SK-N-MC (cell line): ENCODE measurements around the gene GABRP.

Experiments
- DNase-seq: peaks from one replicate; pipeline ENCODE4 v3.0.0-alpha.2; 2011; ENCODE audit warnings: low read depth, low spot score
- H3K27ac ChIP-seq: fragments of 200-600 bp; sonication (generic); 2 replicates; pipeline ENCODE4 v1.5.1; 2016; ENCODE audit warnings: mixed run types
- H3K36me3 ChIP-seq: fragments of 200-600 bp; sonication (generic); 2 replicates; pipeline ENCODE4 v1.6.1; 2017; ENCODE audit warnings: antibody characterized with exemption, low read length, mixed read lengths; ENCODE audit not compliant: insufficient read depth
- H3K4me3 ChIP-seq: fragments of 200-600 bp; sonication (generic); 2 replicates; pipeline ENCODE4 v1.5.1; 2016
- H3K9ac ChIP-seq: fragments of 200-600 bp; sonication (generic); 2 replicates; pipeline ENCODE4 v1.8.0; 2017; ENCODE audit warnings: mixed run types, mixed read lengths; ENCODE audit not compliant: insufficient read length
- H3K9me3 ChIP-seq: fragments of 200-600 bp; sonication (generic); 2 replicates; pipeline ENCODE4 v1.6.1; 2017; ENCODE audit warnings: low read depth, mild to moderate bottlenecking, antibody characterized with exemption, low read length, moderate library complexity, mixed read lengths
- EZH2 ChIP-seq: fragments of 200-600 bp; sonication (generic); IDR thresholded peaks from one replicate; pipeline ENCODE4 v1.6.1; 2017; ENCODE audit warnings: antibody characterized with exemption
- FOXP2 ChIP-seq: optimal IDR thresholded peaks from 2 replicates; pipeline ENCODE3; 2011; ENCODE audit warnings: mild to moderate bottlenecking, moderate library complexity; ENCODE audit not compliant: insufficient read depth; ENCODE audit errors: extremely low read length, control extremely low read depth
- POLR2AphosphoS5 ChIP-seq: IDR thresholded peaks from 2 replicates; pipeline ENCODE4 v1.6.1; 2012; ENCODE audit warnings: mild to moderate bottlenecking, low read depth, low read length, borderline replicate concordance

Gene GABRP, protein sequence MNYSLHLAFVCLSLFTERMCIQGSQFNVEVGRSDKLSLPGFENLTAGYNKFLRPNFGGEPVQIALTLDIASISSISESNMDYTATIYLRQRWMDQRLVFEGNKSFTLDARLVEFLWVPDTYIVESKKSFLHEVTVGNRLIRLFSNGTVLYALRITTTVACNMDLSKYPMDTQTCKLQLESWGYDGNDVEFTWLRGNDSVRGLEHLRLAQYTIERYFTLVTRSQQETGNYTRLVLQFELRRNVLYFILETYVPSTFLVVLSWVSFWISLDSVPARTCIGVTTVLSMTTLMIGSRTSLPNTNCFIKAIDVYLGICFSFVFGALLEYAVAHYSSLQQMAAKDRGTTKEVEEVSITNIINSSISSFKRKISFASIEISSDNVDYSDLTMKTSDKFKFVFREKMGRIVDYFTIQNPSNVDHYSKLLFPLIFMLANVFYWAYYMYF

DNA sequence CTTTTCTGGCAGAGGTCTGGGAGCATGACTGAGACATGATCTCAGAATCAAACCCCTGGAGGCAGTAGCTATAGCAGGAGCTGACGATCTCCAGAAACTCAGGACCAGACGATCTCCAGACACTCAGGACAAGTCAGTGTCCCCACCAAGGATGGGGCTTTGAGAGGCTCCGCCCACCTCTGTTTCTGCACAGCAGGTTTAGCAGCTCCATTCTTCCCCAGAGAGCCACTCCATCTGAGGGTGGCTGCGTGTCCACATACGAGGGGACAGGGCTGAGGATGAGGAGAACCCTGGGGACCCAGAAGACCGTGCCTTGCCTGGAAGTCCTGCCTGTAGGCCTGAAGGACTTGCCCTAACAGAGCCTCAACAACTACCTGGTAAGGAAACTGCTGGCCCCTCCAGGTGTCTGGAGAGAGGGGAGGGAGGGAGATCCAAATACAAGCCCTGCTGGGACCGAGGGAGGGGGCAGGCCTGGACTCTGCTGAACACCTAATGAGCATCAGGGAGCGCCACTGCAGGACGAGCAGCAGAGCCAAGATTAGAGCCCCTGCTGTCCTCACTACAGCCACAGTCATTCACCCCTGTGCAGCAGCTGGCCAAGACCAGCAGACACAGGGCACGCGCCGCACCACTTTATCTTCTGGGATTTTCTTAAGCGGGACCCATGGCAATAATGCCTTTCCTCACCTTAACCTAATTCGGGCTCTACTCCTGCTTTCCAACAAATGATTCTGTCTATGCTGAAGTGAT is at the start of gene GABRP:
TSS of gene GABRP (plus strand) at position 228 of the 750 bp plus-strand sequence. CDS start 4,891 bp downstream, outside the sequence.
- Histone ChIP-seq H3K36me3 (no peaks in the 10 kb centered on the region), H3K9ac (no peak within 1 kb of the TSS), H3K27ac (no peak within 1 kb of the TSS), H3K4me3 (no peak within 1 kb of the TSS), H3K9me3 (no peaks in the 10 kb centered on the region)
- DNase-seq = no peak
- TF ChIP-seq FOXP2 (no peak), EZH2 (no peak), POLR2AphosphoS5 (no peak)

DNA sequence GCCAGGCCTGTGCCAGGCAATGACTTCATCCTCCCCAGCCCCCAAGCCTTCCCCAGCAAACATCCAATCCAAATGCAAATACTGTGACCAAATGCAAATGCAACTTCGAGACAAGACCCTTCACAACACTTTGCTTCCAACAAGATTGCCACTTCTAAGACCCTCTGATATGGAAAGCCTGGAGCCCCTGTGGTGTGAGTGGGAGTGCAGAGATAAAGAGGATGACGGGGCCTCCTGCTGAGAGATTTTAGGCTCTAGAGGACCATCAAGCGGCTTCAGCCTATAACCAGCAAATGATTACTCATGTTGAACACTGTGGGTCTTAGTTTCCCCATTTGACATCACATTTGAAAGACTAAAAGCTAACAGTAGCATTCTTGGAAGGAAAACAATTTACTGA is 46.6 kb upstream of the GABRP start:
- H3K27ac ChIP-seq = no peak overlapping the region
- DNase-seq = no peak
- no peak overlapping the region for H3K9ac ChIP-seq
- H3K36me3 ChIP-seq = no peaks in the 10 kb centered on the region
- no peaks in the 10 kb centered on the region for H3K9me3 ChIP-seq
- H3K4me3 ChIP-seq = no peak overlapping the region
- TF ChIP-seq FOXP2 (no peak), POLR2AphosphoS5 (no peak), EZH2 (no peak)

DNA sequence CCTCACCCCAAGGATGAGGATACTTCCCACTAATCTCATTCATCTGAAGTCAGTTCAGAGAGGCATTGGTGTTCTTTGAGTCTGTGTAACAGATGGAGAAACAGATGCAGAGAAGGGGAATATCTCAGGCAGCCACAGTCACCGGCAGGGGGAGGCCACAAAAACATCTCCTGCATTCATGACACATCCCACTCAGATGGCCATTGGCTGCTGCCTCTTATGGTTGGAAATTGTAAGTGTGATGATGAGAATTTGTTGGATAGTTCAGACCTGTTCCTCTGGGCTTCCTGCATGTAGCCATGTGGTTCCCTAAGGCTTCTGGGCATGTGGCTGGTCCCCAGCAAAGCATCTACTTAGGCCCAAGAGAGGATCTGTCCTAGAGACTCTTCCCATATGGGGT is 45.9 kb upstream of the GABRP start:
- H3K36me3 ChIP-seq = no peaks in the 10 kb centered on the region
- no peak for TF ChIP-seq EZH2
- TF ChIP-seq POLR2AphosphoS5 = no peak
- no peak for TF ChIP-seq FOXP2
- no peak overlapping the region for H3K27ac ChIP-seq

DNA sequence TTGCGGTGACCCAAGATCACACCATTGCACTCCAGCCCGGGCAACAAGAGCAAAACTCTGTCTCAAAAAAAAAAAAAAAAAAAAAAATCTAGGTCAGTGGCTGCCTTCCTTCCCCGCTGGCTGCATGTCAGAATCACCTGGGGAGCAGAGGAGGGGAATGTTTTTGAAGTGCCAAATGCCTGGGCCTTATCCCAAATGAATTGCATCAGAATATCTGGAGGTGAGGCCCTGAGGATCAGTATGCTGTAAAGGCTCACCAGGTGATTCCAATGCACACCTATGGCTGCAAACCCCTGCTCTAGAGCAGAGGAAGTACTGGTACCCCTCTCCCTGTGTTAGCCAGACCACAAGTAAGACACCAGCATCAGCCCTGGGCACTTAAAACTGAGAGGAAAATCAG is 44.7 kb upstream of the GABRP start:
- Histone ChIP-seq H3K9ac (no peak overlapping the region), H3K4me3 (no peak overlapping the region), H3K27ac (no peak overlapping the region), H3K9me3 (no peaks in the 10 kb centered on the region), H3K36me3 (no peaks in the 10 kb centered on the region)
- no peak for DNase-seq
- TF ChIP-seq FOXP2 = no peak
- no peak for TF ChIP-seq EZH2
- no peak for TF ChIP-seq POLR2AphosphoS5

More for the DNA sequence above, 45.9 kb upstream of the GABRP start:
- DNase-seq = no peak
- no peak overlapping the region for H3K4me3 ChIP-seq
- no peaks in the 10 kb centered on the region for H3K9me3 ChIP-seq
- no peak overlapping the region for H3K9ac ChIP-seq

DNA sequence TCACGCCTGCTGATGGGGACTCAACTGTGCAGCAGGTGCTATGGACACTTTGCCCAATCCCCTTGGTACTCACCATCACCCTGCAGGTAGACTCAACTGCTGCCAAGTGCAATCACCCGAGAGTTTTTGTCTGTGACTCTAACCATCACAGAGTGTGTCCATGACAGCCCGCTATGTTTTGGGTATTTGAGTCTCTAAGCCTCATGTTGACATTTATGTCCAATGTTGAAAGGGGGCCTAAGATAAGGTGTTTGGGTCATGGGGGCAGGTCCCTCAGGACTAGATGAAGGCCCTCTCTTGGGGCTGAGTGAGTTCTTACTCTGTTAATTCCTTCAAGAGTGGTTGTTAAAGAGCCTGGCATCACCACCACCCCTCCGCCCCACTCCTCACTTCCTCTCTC is 44.1 kb upstream of the GABRP start:
- Histone ChIP-seq H3K36me3 (no peaks in the 10 kb centered on the region), H3K9ac (no peak overlapping the region)
- DNase-seq = no peak

DNA sequence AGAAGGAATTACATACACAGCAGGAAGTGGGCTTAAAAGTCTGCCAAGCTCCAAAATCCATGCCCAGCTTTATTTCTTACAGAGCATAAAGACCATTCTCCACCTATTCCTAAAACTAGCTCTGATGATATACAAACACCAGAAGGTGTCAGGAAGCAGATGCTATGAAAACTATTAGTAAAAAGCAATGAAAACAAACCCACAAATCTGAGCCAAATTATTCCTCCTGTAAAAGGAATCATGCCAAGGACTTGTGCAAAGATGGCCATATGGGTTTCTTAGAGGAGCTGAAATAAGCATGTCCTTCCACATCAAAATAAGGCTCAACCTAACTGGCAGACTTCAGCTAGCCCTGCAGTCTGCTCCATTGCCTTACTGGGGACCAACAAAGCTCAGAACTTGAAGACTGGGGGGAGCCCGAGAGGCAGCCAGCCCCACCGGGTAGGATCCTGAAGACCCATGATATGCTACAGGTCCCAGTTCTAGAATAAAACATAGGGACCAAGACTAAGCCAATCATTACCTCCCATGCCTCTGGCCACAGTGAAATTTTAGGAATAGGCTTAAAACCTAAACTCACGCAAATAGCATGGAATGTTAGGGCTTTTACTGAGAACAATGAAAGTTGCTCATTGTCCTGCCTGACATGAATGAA is 42.8 kb upstream of the GABRP start:
- Histone ChIP-seq H3K4me3 (no peak overlapping the region), H3K36me3 (no peaks in the 10 kb centered on the region), H3K9ac (no peak overlapping the region), H3K27ac (no peak overlapping the region), H3K9me3 (no peaks in the 10 kb centered on the region)
- no peak for DNase-seq
- TF ChIP-seq POLR2AphosphoS5 = no peak

More for the DNA sequence above, 44.1 kb upstream of the GABRP start:
- no peak overlapping the region for H3K4me3 ChIP-seq
- H3K9me3 ChIP-seq = no peaks in the 10 kb centered on the region
- TF ChIP-seq EZH2 = no peak
- TF ChIP-seq POLR2AphosphoS5 = no peak
- no peak for TF ChIP-seq FOXP2
- no peak overlapping the region for H3K27ac ChIP-seq

DNA sequence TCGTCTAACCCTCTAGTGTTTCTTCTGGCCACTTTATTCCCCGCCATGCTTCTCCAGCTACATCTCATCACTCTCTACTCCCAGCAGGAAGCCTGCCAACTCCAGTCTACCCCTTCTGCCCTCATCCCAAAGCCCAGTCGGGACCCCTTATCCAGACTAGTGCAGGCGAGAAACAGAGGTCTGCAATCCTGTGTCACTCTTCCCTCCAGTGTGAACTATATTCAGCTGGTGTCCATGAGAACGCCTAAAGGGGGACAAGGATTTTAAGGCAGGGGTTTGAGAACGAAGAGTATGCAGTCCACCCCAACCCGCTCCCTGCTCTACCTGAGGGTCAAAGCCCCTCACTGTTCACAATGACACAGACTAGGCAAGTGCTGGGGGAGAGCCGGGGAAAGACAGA is 41.7 kb upstream of the GABRP start:
- no peak for DNase-seq
- TF ChIP-seq POLR2AphosphoS5 (no peak), EZH2 (no peak), FOXP2 (no peak)
- Histone ChIP-seq H3K9ac (no peak overlapping the region), H3K4me3 (no peak overlapping the region), H3K9me3 (no peaks in the 10 kb centered on the region), H3K27ac (no peak overlapping the region), H3K36me3 (no peaks in the 10 kb centered on the region)

DNA sequence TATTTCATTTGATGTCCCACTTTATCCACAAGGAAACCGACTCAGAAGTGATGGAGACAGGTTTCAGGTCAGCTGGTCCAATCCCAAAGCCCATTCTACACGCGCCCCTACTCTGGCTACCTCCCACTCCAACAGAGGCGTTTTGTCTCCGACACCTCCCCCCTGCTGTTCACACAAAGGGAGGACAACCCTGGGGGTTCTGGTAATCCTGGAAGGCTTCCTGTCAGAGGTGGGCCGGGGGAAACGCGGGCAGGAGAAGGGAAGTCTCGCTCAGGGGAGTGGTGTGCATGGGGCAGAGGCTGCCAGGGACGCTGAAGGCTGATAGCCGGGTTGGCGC is 39.7 kb upstream of the GABRP start:
- no peak overlapping the region for H3K4me3 ChIP-seq
- H3K27ac ChIP-seq = no peak overlapping the region
- no peak for DNase-seq
- TF ChIP-seq EZH2 = no peak
- TF ChIP-seq FOXP2 = no peak
- no peak for TF ChIP-seq POLR2AphosphoS5
- no peaks in the 10 kb centered on the region for H3K36me3 ChIP-seq
- no peaks in the 10 kb centered on the region for H3K9me3 ChIP-seq
- no peak overlapping the region for H3K9ac ChIP-seq
